Measurements from ENCODE around the gene PLEKHA6. TPM values are rescaled to one million over a fixed set of nuclear protein-coding genes. Genes with fewer than 3 reads are reported as not detected.

PLEKHA6 gene
- total RNA-seq, 1 donor from 2014 or later = 1.0 TPM

GRCh38 chr1:204359131-204359473, 627 bp downstream of the PLEKHA6 start:
- Histone ChIP-seq H3K4me3 (ENCODE audit: low read length in 3 of 3) (no peak overlapping the region), H3K27me3 (ENCODE audit: control insufficient read depth in 3 of 3, insufficient read depth in 3 of 3, low read length in 3 of 3) (peaks cover 0 to 13% (median 4%) of the 10 kb centered on the region in 3 donors), H3K4me1 (ENCODE audit: control insufficient read depth in 3 of 3, insufficient read depth in 3 of 3, low read length in 3 of 3) (peaks cover 6 to 16% (median 15%) of the 10 kb centered on the region in 3 donors), H3K36me3 (ENCODE audit: control insufficient read depth in 3 of 3, insufficient read depth in 3 of 3, low read length in 3 of 3) (no peaks in the 10 kb centered on the region), H3K9me3 (ENCODE audit: control insufficient read depth in 3 of 3, low read length in 3 of 3) (no peaks in the 10 kb centered on the region), H3K9ac (ENCODE audit: low read depth in 1 of 3, low read length in 3 of 3) (no peak overlapping the region), H3K27ac (ENCODE audit: low read depth, low read length) (no peak overlapping the region)

- no peak overlapping the region for H3K9ac ChIP-seq (ENCODE audit: low read depth in 1 of 3, low read length in 3 of 3)
- peaks cover 0 to 13% (median 4%) of the 10 kb centered on the region in 3 donors for H3K27me3 ChIP-seq (ENCODE audit: control insufficient read depth in 3 of 3, insufficient read depth in 3 of 3, low read length in 3 of 3)
- no peaks in the 10 kb centered on the region for H3K9me3 ChIP-seq (ENCODE audit: control insufficient read depth in 3 of 3, low read length in 3 of 3)
- no peaks in the 10 kb centered on the region for H3K36me3 ChIP-seq (ENCODE audit: control insufficient read depth in 3 of 3, insufficient read depth in 3 of 3, low read length in 3 of 3)
- H3K4me3 ChIP-seq (ENCODE audit: low read length in 3 of 3) = no peak overlapping the region
- H3K27ac ChIP-seq (ENCODE audit: low read depth, low read length) = no peak overlapping the region
- H3K4me1 ChIP-seq (ENCODE audit: control insufficient read depth in 3 of 3, insufficient read depth in 3 of 3, low read length in 3 of 3) = peaks cover 6 to 15% (median 12%) of the 10 kb centered on the region in 3 donors
Observed at GRCh38 chr1:204358605-204359004, 1.1 kb downstream of the PLEKHA6 start.

GRCh38 chr1:204357551-204358490, 1.9 kb downstream of the PLEKHA6 start:
- Histone ChIP-seq H3K9ac (ENCODE audit: low read depth in 1 of 3, low read length in 3 of 3) (peak overlapping the region in 1 of 3 donors; percentile 51), H3K27ac (ENCODE audit: low read depth, low read length) (no peak overlapping the region), H3K4me1 (ENCODE audit: control insufficient read depth in 3 of 3, insufficient read depth in 3 of 3, low read length in 3 of 3) (peaks cover under 1 to 7% (median 5%) of the 10 kb centered on the region in 3 donors), H3K36me3 (ENCODE audit: control insufficient read depth in 3 of 3, insufficient read depth in 3 of 3, low read length in 3 of 3) (no peaks in the 10 kb centered on the region), H3K4me3 (ENCODE audit: low read length in 3 of 3) (no peak overlapping the region), H3K27me3 (ENCODE audit: control insufficient read depth in 3 of 3, insufficient read depth in 3 of 3, low read length in 3 of 3) (peaks cover 0 to 11% (median 4%) of the 10 kb centered on the region in 3 donors), H3K9me3 (ENCODE audit: control insufficient read depth in 3 of 3, low read length in 3 of 3) (no peaks in the 10 kb centered on the region)

- Histone ChIP-seq H3K36me3 (ENCODE audit: control insufficient read depth in 3 of 3, insufficient read depth in 3 of 3, low read length in 3 of 3) (no peaks in the 10 kb centered on the region), H3K4me1 (ENCODE audit: control insufficient read depth in 3 of 3, insufficient read depth in 3 of 3, low read length in 3 of 3) (peaks cover 0 to 6% (median 4%) of the 10 kb centered on the region in 3 donors), H3K4me3 (ENCODE audit: low read length in 3 of 3) (no peak overlapping the region), H3K9me3 (ENCODE audit: control insufficient read depth in 3 of 3, low read length in 3 of 3) (no peaks in the 10 kb centered on the region), H3K9ac (ENCODE audit: low read depth in 1 of 3, low read length in 3 of 3) (no peak overlapping the region), H3K27ac (ENCODE audit: low read depth, low read length) (no peak overlapping the region), H3K27me3 (ENCODE audit: control insufficient read depth in 3 of 3, insufficient read depth in 3 of 3, low read length in 3 of 3) (peaks cover 0 to 10% (median 4%) of the 10 kb centered on the region in 3 donors)
Observed at GRCh38 chr1:204356997-204357396, 2.7 kb downstream of the PLEKHA6 start.

GRCh38 chr1:204355913-204356312, 3.8 kb downstream of the PLEKHA6 start:
- Histone ChIP-seq H3K27me3 (ENCODE audit: control insufficient read depth in 3 of 3, insufficient read depth in 3 of 3, low read length in 3 of 3) (peaks cover 0 to 10% (median 4%) of the 10 kb centered on the region in 3 donors), H3K9me3 (ENCODE audit: control insufficient read depth in 3 of 3, low read length in 3 of 3) (no peaks in the 10 kb centered on the region), H3K4me3 (ENCODE audit: low read length in 3 of 3) (no peak overlapping the region), H3K27ac (ENCODE audit: low read depth, low read length) (no peak overlapping the region), H3K9ac (ENCODE audit: low read depth in 1 of 3, low read length in 3 of 3) (no peak overlapping the region), H3K36me3 (ENCODE audit: control insufficient read depth in 3 of 3, insufficient read depth in 3 of 3, low read length in 3 of 3) (no peaks in the 10 kb centered on the region), H3K4me1 (ENCODE audit: control insufficient read depth in 3 of 3, insufficient read depth in 3 of 3, low read length in 3 of 3) (peaks cover 2 to 6% (median 4%) of the 10 kb centered on the region in 3 donors)

GRCh38 chr1:204354579-204354978, 5.2 kb downstream of the PLEKHA6 start:
- Histone ChIP-seq H3K4me3 (ENCODE audit: low read length in 3 of 3) (no peak overlapping the region), H3K4me1 (ENCODE audit: control insufficient read depth in 3 of 3, insufficient read depth in 3 of 3, low read length in 3 of 3) (peaks cover 4 to 13% (median 6%) of the 10 kb centered on the region in 3 donors), H3K27me3 (ENCODE audit: control insufficient read depth in 3 of 3, insufficient read depth in 3 of 3, low read length in 3 of 3) (peaks cover 0 to 9% (median 5%) of the 10 kb centered on the region in 3 donors), H3K9me3 (ENCODE audit: control insufficient read depth in 3 of 3, low read length in 3 of 3) (no peaks in the 10 kb centered on the region), H3K27ac (ENCODE audit: low read depth, low read length) (no peak overlapping the region), H3K36me3 (ENCODE audit: control insufficient read depth in 3 of 3, insufficient read depth in 3 of 3, low read length in 3 of 3) (no peaks in the 10 kb centered on the region), H3K9ac (ENCODE audit: low read depth in 1 of 3, low read length in 3 of 3) (no peak overlapping the region)

- Histone ChIP-seq H3K27ac (ENCODE audit: low read depth, low read length) (no peak overlapping the region), H3K9me3 (ENCODE audit: control insufficient read depth in 3 of 3, low read length in 3 of 3) (no peaks in the 10 kb centered on the region), H3K9ac (ENCODE audit: low read depth in 1 of 3, low read length in 3 of 3) (no peak overlapping the region), H3K27me3 (ENCODE audit: control insufficient read depth in 3 of 3, insufficient read depth in 3 of 3, low read length in 3 of 3) (peaks cover 0 to 6% (median 5%) of the 10 kb centered on the region in 3 donors), H3K36me3 (ENCODE audit: control insufficient read depth in 3 of 3, insufficient read depth in 3 of 3, low read length in 3 of 3) (no peaks in the 10 kb centered on the region), H3K4me1 (ENCODE audit: control insufficient read depth in 3 of 3, insufficient read depth in 3 of 3, low read length in 3 of 3) (peaks cover 4 to 14% (median 8%) of the 10 kb centered on the region in 3 donors), H3K4me3 (ENCODE audit: low read length in 3 of 3) (no peak overlapping the region)
Observed at GRCh38 chr1:204353213-204353910, 6.4 kb downstream of the PLEKHA6 start.

- H3K4me3 ChIP-seq (ENCODE audit: low read length in 3 of 3) = no peak overlapping the region
- H3K9me3 ChIP-seq (ENCODE audit: control insufficient read depth in 3 of 3, low read length in 3 of 3) = no peaks in the 10 kb centered on the region
- no peaks in the 10 kb centered on the region for H3K36me3 ChIP-seq (ENCODE audit: control insufficient read depth in 3 of 3, insufficient read depth in 3 of 3, low read length in 3 of 3)
- peak overlapping the region in 1 of 3 donors; percentile 33 for H3K9ac ChIP-seq (ENCODE audit: low read depth in 1 of 3, low read length in 3 of 3)
- H3K27ac ChIP-seq (ENCODE audit: low read depth, low read length) = no peak overlapping the region
- H3K27me3 ChIP-seq (ENCODE audit: control insufficient read depth in 3 of 3, insufficient read depth in 3 of 3, low read length in 3 of 3) = peaks cover 0 to 6% (median 5%) of the 10 kb centered on the region in 3 donors
- H3K4me1 ChIP-seq (ENCODE audit: control insufficient read depth in 3 of 3, insufficient read depth in 3 of 3, low read length in 3 of 3) = peaks cover 0 to 8% (median 8%) of the 10 kb centered on the region in 3 donors
Observed at GRCh38 chr1:204350857-204351573, 8.7 kb downstream of the PLEKHA6 start.

- H3K4me1 ChIP-seq (ENCODE audit: control insufficient read depth in 3 of 3, insufficient read depth in 3 of 3, low read length in 3 of 3) = peaks cover 0 to 8% (median 8%) of the 10 kb centered on the region in 3 donors
- H3K27me3 ChIP-seq (ENCODE audit: control insufficient read depth in 3 of 3, insufficient read depth in 3 of 3, low read length in 3 of 3) = peaks cover 0 to 6% (median 5%) of the 10 kb centered on the region in 3 donors
- H3K9ac ChIP-seq (ENCODE audit: low read depth in 1 of 3, low read length in 3 of 3) = no peak overlapping the region
- no peaks in the 10 kb centered on the region for H3K9me3 ChIP-seq (ENCODE audit: control insufficient read depth in 3 of 3, low read length in 3 of 3)
- no peak overlapping the region for H3K27ac ChIP-seq (ENCODE audit: low read depth, low read length)
- no peak overlapping the region for H3K4me3 ChIP-seq (ENCODE audit: low read length in 3 of 3)
- H3K36me3 ChIP-seq (ENCODE audit: control insufficient read depth in 3 of 3, insufficient read depth in 3 of 3, low read length in 3 of 3) = no peaks in the 10 kb centered on the region
Observed at GRCh38 chr1:204350312-204350711, 9.4 kb downstream of the PLEKHA6 start.
